ENCODE results near the gene CARHSP1.

DNA sequence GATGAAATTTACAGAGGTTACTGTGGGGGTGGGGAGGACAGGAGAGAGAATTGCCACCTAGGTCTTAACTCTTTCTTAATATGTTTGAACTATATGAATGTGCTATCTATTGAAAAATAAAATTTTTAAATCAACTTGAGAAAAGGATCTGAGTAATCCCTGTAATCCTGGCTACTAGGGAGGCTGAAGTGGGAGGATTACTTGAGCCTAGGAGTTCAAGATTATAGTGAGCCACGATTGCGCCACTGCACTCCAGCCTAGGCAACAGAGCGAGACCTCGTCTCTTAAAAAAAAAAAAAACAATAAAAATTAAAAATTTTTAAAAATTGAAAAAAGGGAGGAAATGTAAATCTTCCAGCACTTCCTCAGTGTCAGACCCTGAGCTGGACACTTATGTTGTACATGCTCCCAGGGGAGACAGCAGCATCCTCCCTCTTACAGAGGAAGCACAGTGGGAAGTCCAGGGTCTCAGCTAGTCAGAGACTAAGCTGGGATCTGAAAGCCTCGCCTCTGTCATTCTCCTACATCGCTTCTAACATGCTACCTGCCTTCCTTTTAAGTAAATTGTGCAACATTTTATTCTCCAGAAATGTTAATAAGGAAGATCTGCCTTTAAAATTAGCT is 49.3 kb downstream of the CARHSP1 start:
- TF ChIP-seq EZH2 (IDR thresholded peaks at IDR 0.05): no peak
- no peak for TF ChIP-seq ELF1 (IDR thresholded peaks at IDR 0.05; ENCODE audit: borderline replicate concordance, low read depth)
- no peak for TF ChIP-seq CEBPB (IDR thresholded peaks at IDR 0.05; ENCODE audit: low read depth)
- no peak for TF ChIP-seq POLR2AphosphoS5 (IDR thresholded peaks at IDR 0.05; ENCODE audit: low read depth, low read length)
- no peak for TF ChIP-seq CTCF (IDR thresholded peaks at IDR 0.05 in 2 of 3, conservative IDR thresholded peaks at IDR 0.05 in 1 of 3; ENCODE audit: borderline replicate concordance in 1 of 3, insufficient read depth in 1 of 3, low read depth in 2 of 3, low read length in 2 of 3)
- no peak for TF ChIP-seq JUND (IDR thresholded peaks at IDR 0.05)
- TF ChIP-seq POLR2A (IDR thresholded peaks at IDR 0.05; ENCODE audit: borderline replicate concordance, extremely low read depth, insufficient read depth, insufficient read length): no peak
- no peak for TF ChIP-seq SP1 (IDR thresholded peaks at IDR 0.05; ENCODE audit: low read depth)
- no peak for TF ChIP-seq FOSL1 (IDR thresholded peaks at IDR 0.05; ENCODE audit: low read depth)
